GM18909 (cell line): ENCODE data around the gene GRAMD2B.
"Not testable (repeated sequence)": the region's sequence is repeated elsewhere in the genome, so short reads cannot be mapped to it uniquely, and the experiment has no call there.

Experiments
- ATAC-seq: cut with Tn5 transposase; IDR thresholded peaks from one replicate; pipeline ENCODE4 v1.9.1; 2021; ENCODE audit warnings: mild to moderate bottlenecking; ENCODE audit not compliant: unreplicated experiment, poor library complexity

The GRAMD2B gene

DNA sequence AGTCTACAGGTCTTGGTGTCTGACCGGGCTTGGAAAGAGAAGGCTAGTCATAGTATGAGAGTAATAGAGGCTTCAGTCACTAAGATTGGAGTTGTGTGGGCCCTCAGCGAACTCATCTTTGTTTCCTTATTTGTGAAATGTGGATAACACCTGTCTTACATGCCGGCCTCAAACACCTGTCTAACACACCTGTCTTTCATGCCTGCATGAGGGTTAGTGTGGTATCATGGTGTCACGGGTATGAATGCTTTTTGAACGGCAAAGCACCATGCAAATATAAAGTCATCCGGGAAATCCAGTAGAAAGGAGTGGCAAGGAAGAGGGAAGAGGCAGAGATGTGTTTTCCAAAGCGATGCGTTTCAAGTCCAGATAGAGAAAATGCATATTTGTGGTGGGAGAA, 25.5 kb downstream of the GRAMD2B start:
- ATAC-seq, result no peak

DNA sequence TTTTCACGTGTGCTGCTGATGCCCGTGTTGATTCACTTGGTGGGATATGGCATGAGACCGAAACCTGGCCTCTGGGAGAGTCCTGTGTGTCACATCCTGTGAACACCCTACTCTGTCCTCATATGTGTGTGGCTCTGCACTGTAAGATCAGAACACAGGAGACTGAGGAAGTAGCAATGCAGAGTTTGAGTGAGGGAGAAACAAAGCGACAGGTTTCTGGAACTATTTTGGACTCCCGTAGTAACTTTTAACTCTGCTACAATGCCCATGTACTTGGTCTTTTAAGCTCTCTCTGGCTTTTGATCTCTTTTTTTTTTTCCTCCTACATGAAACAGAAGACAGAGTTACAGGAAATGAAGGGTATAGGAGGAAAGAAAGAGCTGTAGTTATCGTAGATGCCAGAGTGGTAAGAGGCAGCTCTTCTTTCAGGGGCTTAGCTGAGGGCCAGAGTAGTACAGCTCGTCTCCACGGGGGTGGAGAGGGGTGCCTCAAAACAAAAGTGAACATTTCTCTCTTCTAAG, 26.6 kb downstream of the GRAMD2B start:
- peak; percentile 82 for ATAC-seq

DNA sequence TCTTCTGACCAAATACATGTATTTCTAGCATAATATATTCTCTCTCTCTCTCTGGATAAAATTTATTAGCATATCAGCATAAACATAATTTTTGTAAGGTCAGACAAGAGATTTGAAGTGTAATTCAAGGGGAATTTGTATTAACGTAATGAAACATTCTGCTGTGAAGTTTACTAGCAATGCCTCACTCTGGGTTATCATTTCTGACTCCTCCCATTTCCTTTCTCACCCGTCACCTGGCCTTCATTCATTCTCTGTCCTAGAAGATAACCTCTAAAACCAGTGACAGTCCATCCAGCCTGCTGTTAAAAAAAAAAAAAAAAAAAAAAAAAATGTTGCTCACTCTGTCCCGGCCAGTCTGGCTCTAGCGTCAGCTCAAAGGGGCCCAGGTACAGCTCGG, 27.1 kb downstream of the GRAMD2B start:
- ATAC-seq, result peak; percentile 65

DNA sequence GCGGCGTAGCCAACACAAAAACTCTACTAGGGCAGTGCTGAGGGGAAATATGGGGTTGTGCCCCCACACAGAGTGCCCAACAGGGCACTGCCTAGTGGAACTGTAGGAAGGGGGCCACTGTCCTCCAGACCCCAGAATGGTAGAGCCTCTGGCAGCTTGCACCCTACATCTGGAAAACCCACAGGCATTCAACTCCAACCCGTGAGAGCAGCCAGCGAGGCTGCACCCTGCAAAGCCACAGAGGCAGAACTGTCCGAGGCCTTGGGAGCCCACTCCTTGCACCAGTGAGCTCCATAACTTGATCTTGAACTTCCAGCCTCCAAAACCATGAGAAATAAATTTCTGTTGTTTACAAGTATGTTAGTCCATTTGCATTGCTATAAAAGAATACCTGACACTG, 27.7 kb downstream of the GRAMD2B start:
- ATAC-seq, result no peak

DNA sequence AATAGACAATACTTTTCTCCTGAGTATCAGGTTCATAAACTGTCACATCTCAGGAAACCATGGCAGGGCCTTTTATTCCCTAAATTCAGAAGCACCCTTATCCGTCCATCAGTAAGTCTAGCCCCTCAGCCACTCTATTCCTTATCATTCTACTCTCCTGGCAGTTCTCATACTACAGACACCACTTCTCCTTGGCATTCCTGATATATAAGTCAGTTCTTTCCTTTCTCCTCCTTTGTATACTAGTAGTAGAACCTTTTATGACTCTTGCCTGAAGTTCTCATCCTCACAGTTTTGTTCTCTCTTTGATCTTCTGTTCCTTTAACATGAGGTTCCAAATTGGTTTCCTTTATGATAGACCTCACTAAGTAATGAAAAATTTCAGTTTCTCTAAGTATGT, 29.3 kb downstream of the GRAMD2B start:
- no peak for ATAC-seq

DNA sequence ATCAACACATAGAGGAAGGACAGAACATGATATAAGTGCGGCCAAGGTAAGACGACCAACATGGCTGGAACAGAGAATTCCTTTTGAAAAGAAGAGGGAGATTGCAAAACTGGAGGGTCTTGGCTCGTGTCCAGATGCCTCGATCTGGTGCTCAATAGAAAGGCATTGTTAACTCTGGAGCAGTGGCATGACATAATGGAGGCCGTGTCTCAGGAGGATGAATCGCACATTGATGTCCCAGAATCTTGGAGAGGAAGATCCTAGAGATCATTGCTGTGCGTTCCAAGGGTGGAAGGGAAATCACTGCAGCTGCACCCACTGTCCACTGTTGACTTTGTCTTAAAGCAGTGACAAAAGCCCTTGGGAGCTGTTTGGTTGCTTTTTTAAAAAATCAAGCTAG, 30.9 kb downstream of the GRAMD2B start:
- ATAC-seq, result no peak

DNA sequence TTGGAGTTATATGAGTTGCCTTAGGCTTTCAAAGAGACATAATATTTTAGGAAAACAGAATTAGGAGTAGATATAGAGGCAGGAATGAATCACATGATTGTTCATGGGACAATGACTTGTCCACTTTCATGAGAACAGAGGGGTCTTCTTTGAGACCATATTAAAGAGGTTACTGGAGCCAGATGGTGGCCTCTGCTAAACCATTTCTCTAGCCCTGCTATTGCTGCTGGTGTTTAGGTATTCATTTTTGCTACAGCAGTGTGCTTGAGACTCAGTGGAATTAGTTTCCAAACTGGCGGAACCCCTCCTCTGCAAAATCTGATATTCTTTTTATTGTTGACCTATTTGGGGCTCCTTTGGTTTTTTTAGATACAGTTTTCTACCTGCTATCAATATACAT, 31.3 kb downstream of the GRAMD2B start:
- ATAC-seq, result no peak

DNA sequence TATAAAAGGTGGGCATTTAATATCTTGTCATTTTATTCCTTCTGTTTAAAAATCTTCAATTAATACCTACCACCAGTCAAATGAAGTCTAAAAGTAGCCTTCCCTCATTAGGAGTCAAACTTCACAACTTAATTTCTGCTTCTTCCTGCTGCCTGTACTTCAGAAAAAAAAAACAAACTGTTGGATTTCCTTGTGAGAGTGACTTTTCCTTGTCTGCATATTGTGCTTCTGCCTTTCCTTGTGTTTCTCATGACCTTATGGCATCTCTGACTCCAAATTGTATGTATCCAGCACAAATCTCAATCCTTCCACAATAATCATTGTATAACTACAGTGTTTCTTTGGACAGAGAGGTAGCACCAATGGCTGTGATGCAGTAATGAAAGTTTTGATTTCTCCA, 32.1 kb downstream of the GRAMD2B start:
- ATAC-seq, result no peak

DNA sequence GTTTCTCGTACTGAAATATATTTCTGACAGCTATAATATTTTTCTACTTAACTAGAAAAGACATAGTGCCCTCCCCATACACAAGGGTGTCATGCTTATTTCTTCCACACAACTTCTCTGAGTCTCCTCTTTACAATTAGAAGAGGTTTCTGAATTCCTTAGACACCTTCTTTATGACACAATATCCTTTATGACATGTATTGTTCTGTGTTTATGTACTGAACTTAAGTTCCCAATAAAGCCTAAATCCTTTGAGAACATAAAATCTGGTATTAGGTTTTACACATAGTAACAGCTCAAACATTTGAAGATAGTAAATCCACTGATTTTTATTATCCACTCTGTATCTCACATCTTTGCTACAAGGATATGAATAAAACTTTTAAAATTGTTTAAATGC, 32.5 kb downstream of the GRAMD2B start:
- no peak for ATAC-seq

DNA sequence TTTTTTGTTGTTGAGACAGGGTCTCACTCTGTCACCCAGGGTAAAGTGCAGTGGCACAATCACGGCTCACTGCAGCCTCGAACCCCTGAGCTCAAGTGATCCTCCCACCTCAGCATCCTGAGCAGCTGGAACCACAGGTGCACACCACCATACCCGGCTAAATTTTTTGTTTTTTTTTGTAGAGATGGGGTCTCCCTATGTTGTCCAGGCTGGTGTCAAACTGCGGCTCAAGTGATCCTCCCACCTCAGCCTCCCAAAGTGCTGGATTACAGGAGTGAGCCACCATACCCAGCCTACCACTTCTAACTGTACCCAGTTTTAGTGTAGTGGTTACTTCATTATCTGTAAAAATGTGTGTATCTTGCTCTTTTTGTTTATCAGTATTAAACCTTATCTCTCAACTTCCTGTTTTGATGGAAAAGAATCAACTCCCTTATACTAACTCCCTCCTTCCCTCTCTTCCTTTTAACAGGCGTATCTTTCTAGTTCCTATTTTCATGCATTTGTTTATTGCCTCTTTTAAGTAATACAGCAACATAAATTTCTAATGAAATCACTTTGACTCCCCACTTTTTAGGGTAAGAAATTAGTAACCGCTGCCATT, 33.1 kb downstream of the GRAMD2B start:
- no peak for ATAC-seq

DNA sequence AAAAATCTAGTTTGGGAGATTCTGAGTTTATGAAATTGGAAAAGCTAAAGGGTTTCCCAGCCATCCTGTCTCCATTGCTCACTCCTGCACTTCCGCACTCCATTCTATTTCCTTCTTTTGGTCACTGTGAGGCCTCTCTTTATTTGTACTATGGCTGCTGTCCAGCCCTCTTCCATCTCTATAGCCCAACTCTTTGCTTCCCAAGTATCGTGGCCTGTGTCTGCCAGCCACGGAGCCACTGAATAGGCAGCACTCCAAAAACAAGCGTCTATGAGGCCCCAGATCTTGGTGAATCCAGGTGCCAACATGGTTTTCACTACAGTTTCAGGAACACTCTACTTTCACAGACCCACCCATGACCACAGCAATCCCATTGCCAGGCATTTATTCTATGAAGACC, 37.2 kb downstream of the GRAMD2B start:
- no peak for ATAC-seq

DNA sequence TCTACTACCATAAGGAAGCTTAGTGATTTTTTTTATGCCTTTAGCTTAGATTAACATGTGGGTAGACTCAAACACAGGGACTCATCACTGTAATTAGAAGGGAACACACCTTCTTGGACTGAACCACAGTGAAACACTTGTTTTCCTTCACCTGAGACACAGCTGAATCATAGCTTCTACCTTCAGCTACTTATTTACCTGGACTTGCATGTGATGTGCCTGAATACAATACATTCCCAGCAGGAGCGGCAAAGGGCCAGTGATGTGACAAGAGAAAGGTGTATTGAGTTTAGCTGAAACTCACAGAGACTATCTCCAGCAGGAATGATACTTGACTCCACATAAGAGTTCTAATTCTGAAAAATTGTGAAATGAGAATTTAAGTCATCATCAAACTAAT, 37.8 kb downstream of the GRAMD2B start:
- no peak for ATAC-seq

DNA sequence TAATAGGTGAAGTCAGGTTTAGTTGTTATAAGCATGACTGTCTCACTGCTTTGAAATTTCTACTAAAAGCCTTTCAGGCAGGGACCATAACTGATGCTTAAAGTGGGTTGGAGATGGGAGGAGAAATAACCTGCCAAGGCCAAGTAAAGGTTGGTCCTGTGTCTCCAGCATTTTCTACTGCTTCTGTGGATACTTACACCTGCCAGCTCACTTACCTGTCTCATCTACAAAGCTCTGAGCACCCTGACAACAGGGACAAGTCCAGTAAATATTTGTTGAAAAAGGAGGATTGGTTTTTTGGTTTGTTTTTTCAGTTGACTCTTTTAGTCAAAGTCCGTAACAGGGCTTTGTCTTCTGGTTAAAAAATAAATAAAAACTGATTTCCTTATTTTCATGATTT, 38.6 kb downstream of the GRAMD2B start:
- peak; percentile 20 for ATAC-seq

DNA sequence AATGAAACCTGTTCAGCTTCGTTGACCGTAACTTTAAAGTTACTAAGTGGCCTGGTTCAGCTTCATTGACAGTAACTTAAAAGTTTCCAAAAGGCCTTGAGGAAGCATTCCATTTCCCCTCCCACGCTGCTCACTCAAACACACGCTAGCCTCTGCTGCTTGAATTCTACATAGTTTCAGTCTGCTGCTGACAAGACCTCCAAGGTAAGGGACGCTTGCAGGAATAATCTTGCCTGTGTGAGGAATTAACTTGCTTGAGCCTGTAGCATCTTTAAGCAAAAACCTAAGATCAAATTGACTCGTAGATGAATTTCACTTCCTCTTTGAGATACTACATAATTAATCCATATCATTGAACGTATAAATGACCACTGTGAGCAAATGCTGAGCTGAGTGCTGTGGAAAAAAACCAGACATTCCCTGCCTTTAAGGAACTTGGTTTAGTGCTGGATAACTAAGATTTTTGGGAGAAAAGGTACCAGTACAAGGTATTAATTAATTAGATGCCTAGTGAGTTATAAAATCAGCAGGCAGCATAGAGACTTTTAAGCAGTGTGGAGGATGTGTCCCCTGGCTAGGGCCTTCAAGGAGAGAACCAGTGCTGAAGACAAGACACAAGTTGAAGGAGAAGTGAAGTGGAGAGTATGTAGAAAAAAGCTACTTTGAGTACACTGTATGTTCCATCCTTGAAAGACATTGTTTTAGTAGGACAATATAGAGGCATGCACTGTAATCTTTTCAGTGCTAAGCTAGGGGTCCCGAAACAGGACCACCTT, 39.2 kb downstream of the GRAMD2B start:
- peak; percentile 85 for ATAC-seq

DNA sequence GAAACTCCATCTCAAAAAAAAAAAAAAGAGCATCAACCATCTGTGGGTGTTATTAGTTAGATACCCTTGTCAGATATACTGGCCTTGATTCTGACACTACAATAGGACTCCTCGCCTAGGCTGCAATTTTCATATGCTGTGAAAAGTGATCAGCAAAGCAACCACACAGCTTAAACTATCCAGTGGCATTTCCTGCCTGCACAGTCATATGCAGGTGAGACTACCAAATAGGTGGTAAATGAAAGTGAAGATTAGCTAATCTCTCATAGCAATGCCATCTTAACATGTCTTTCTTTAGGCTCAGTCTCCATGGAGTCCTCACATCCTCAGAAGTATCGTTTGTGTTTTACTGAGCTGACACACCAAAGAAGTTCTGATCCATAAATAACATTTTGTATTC, 40.8 kb downstream of the GRAMD2B start:
- ATAC-seq, result no peak

DNA sequence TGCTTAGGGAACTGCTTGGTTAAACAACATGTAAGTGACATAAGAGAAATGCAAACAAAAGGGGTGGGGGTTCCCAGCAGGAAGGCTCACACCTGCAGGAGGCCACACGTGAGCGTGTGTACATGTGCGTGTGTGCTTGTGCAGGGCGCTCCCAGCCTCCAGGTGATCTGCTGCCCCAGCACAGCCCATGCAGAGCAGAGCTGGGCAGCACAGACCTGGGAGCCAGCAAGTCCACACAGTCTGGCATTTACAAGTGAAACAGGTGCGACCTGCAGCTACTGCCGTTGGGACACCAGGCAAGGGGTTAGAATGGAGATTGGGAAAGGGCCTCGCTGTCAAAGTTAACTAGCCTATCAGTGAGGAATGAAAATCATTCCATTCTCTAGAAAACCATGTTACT, 41.8 kb downstream of the GRAMD2B start:
- ATAC-seq, result no peak

DNA sequence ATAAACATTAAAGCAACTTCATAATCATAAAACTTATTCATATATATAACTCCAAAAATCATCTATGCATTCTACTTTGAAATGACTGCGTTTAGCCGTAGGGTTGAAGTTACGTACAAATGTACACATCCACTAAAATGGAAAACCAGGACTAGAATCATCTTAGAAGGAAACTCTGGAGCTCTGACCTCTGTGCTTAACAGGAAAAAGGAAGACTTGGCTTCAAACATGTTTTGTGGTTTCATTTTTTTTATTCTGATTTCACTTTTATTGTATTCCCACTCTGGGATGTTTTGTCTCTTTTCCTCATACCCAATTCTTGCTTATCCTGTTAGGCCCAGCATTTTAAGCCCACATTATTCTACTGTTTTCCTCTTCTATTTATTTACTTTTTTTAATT, 44.9 kb downstream of the GRAMD2B start:
- ATAC-seq, result no peak

DNA sequence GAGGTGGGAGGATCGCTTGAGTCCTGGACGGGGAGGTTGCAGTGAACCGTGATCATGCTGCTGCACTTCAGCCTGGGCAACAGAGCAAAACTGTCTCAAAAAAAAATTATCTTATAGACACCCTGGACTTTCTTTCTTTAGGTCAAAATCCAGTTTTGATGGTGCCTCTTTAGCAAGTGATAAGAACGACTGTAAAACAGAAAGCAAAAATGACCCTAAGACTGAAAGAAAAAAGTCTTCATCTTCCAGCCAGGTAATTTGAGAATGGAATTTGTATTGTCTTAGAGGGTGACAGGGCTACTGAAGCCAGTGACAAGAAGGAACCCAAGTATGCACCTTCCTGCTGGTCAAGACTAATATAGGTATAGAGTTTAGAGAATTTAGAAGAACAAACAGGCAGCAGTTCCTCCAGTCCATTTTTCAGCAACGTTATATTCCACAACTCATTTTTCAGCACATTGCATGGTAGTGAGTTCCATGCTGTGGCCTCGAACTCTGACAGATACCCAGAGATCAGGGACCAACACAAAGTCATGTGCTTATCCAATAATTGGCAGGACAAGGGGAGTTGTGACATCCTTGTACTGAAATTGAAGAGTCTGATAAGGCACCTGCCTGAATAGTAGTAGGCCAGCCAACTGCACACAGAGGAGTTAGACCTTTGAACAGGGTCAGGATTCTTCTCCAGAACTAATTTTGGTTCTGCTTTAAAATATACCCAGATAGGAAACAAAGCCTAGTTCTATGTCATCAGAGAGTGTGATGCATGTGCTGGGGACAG, 46.5 kb downstream of the GRAMD2B start:
- no peak for ATAC-seq

DNA sequence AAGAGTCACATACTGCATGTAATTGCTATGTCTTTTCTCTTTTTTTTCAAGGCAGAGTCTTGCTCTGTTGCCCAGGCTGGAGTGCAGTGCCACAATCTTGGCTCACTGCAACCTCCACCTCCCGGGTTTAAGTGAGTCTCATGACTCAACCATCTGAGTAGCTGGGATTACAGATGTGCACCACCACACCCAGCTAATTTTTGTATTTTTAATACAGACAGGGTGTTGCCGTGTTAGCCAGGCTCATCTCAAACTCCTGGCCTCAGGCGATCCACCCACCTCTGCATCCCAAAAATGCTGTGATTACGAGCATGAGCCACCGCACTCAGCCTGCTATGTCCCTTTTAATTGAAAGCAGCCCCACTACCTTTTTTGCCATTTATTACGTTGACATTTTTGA, 47.3 kb downstream of the GRAMD2B start:
- not testable (repeated sequence) for ATAC-seq

DNA sequence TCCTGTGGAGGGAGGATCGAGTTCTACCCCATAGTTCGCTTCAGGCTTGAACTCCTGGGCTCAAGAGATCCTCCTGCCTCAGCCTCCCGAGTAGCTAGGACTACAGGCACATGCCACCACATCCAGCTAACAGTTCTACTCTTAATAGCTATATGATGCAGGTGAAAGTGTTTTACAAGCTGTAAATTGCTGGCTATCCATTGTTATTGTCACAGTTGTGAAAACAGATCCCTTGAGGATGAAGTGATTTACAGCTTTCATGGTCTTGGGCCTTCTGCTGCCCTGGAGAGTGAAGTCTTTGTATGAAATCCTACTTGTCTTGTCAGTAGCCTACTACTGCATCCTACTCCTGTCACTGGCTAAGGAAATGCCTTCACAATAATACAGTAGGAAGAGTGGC, 48.0 kb downstream of the GRAMD2B start:
- ATAC-seq, result no peak

DNA sequence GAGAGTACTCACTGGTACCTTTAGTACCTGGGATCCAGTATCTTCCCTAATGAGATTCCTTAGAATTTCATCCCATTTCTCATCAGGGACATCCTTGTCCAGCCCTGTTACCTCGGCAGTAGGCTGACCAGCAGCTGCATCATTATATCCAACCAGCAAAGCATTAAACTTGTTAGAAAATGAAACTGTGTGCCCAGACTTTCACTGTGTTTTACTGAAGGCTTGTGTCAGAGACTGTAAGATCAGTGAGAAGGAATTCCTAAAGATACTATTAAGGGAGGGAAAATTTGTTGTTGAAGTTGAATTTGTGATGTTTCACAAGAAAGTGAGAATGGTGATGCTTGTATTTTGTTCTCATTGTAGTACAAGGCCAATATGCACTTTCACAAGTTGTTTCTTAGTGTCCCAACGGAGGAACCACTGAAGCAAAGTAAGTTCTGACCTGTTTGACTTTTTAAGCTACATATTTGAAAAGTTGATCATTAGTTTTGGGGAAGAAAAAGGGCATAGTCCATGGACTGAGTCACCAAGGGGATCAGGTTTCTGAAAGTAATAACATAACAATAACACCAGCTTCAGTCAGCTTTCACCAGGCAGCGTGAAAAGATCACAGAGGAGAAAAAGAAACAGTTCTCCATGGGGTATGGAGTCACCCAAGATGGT, 48.8 kb downstream of the GRAMD2B start:
- no peak for ATAC-seq
